CD14-positive monocyte (primary cell): Measurements from ENCODE around the gene PRTFDC1. TPM values are rescaled to one million over a fixed set of nuclear protein-coding genes. Genes with fewer than 3 reads are reported as not detected.

Experiments used
- DNase-seq, 3 donors: peaks; one replicate each; pipeline ENCODE4 v3.0.0-alpha.2; 2011 to 2022
- H2AFZ ChIP-seq: 2 replicates; pipeline ENCODE4 v1.6.0; 2012; ENCODE audit warnings: mild to moderate bottlenecking, low read depth, low read length, inconsistent platforms; ENCODE audit not compliant: insufficient read depth, poor library complexity, severe bottlenecking
- H3K27ac ChIP-seq, 2 donors: 1 replicate in 1 of 2; 2 replicates in 1 of 2; pipeline ENCODE4 v1.5.1; 2012 to 2013; ENCODE audit warnings: low read length in 2 of 2, control low read depth in 1 of 2, inconsistent platforms in 1 of 2, low read depth in 1 of 2, mild to moderate bottlenecking in 1 of 2
- H3K27me3 ChIP-seq, 2 donors: one replicate each; pipeline versions ENCODE4 v1.6.0 to v1.6.1; 2011 to 2013; ENCODE audit warnings: low read length in 2 of 2; ENCODE audit not compliant: control insufficient read depth in 2 of 2, insufficient read depth in 2 of 2
- H3K36me3 ChIP-seq, 2 donors: replicated peaks in 1 of 2; 1 replicate in 1 of 2; 2 replicates in 1 of 2; pipeline versions ENCODE4 v1.5.1 to v1.6.1; 2012 to 2013; ENCODE audit warnings: low read length in 2 of 2, control low read depth in 1 of 2, inconsistent platforms in 1 of 2, mild to moderate bottlenecking in 1 of 2; ENCODE audit not compliant: insufficient read depth in 2 of 2, control insufficient read depth in 1 of 2
- H3K4me1 ChIP-seq, 2 donors: 1 replicate in 1 of 2; 2 replicates in 1 of 2; pipeline versions ENCODE4 v1.5.1 to v1.6.1; 2012 to 2013; ENCODE audit warnings: low read length in 2 of 2, control low read depth in 1 of 2, inconsistent platforms in 1 of 2, mild to moderate bottlenecking in 1 of 2, moderate library complexity in 1 of 2; ENCODE audit not compliant: insufficient read depth in 2 of 2, control insufficient read depth in 1 of 2
- H3K4me2 ChIP-seq: replicated peaks from 2 replicates; pipeline ENCODE3; 2012; ENCODE audit warnings: low read length, moderate library complexity, mild to moderate bottlenecking; ENCODE audit not compliant: poor library complexity, severe bottlenecking; ENCODE audit errors: extremely low read depth
- H3K4me3 ChIP-seq, 3 experiments: fragments of 200-600 bp in 1 of 3; sonication (generic) in 1 of 3; replicated peaks in 1 of 3; 1 replicate in 2 of 3; 2 replicates in 1 of 3; pipeline ENCODE4 v1.5.1; 2011 to 2013; ENCODE audit warnings: low read length in 3 of 3, mild to moderate bottlenecking in 3 of 3, control low read depth in 2 of 3, low read depth in 2 of 3, inconsistent platforms in 1 of 3, moderate library complexity in 1 of 3
- H3K79me2 ChIP-seq: 2 replicates; pipeline ENCODE4 v1.6.0; 2012; ENCODE audit warnings: mild to moderate bottlenecking, control low read depth, inconsistent platforms, low read length, moderate library complexity; ENCODE audit not compliant: insufficient read depth
- H3K9ac ChIP-seq: 2 replicates; pipeline ENCODE4 v1.6.0; 2017; ENCODE audit warnings: low read length, mild to moderate bottlenecking; ENCODE audit not compliant: insufficient read depth, poor library complexity, severe bottlenecking
- H3K9me3 ChIP-seq, 2 donors: replicated peaks in 1 of 2; 1 replicate in 1 of 2; 2 replicates in 1 of 2; pipeline versions ENCODE4 v1.5.1 to v1.6.1; 2012 to 2013; ENCODE audit warnings: low read length in 2 of 2, control low read depth in 1 of 2; ENCODE audit not compliant: control insufficient read depth in 1 of 2, insufficient read depth in 1 of 2
- H4K20me1 ChIP-seq: 2 replicates; pipeline ENCODE4 v1.6.0; 2012; ENCODE audit warnings: mild to moderate bottlenecking, low read length, control low read depth, moderate library complexity; ENCODE audit not compliant: insufficient read depth
- H3K27ac Mint-ChIP-seq, 7 donors: one replicate each; pipeline ENCODE4 v1.8.0; 2020; ENCODE audit warnings: mild to moderate bottlenecking in 7 of 7, mixed read lengths in 7 of 7, moderate library complexity in 6 of 7, inconsistent platforms in 2 of 7
- H3K27me3 Mint-ChIP-seq, 3 donors: one replicate each; pipeline ENCODE4 v1.8.0; 2021 to 2022; ENCODE audit warnings: low read depth in 3 of 3, mild to moderate bottlenecking in 3 of 3, mixed read lengths in 3 of 3, moderate library complexity in 3 of 3, inconsistent platforms in 1 of 3
- H3K36me3 Mint-ChIP-seq, 2 donors: one replicate each; pipeline ENCODE4 v1.8.0; 2020; ENCODE audit warnings: mixed read lengths in 2 of 2, inconsistent platforms in 1 of 2, mild to moderate bottlenecking in 1 of 2
- H3K4me1 Mint-ChIP-seq: one replicate; pipeline ENCODE4 v1.8.0; 2020; ENCODE audit warnings: mild to moderate bottlenecking, mixed read lengths
- H3K4me3 Mint-ChIP-seq, 2 donors: one replicate each; pipeline ENCODE4 v1.8.0; 2020; ENCODE audit warnings: mild to moderate bottlenecking in 2 of 2, mixed read lengths in 2 of 2, moderate library complexity in 1 of 2
- H3K9me3 Mint-ChIP-seq, 7 donors: one replicate each; pipeline ENCODE4 v1.8.0; 2020 to 2022; ENCODE audit warnings: mixed read lengths in 7 of 7, mild to moderate bottlenecking in 6 of 7, moderate library complexity in 6 of 7, inconsistent platforms in 2 of 7
- WGBS: methylation state at CpG from one replicate; pipeline ENCODE4 v1.1.5; 2013; ENCODE audit warnings: missing lambda C conversion rate; ENCODE audit not compliant: insufficient coverage; 5-methylcytosine and 5-hydroxymethylcytosine counted together
- intact Hi-C, 2 donors: fragments of 100-400 bp; cut with micrococcal nuclease; formaldehyde crosslinking; loops; one replicate each; pipeline versions ENCODE4 v1.15.0 to v1.15.1; 2023
- polyA plus RNA-seq, 3 donors: library from polyadenylated mRNA; depleted of rRNA in 1 of 3; unstranded in 2 of 3; stranded (reverse) in 1 of 3; fragments of 300-500 nt in 2 of 3; fragments of >200 nt in 1 of 3; fragmentation: Illumina TruSeq in 2 of 3; gene quantifications; 1 replicate in 2 of 3; 2 replicates in 1 of 3; pipeline ENCODE4 v1.2.3, GENCODE V29; 2012 to 2021
- TF ChIP-seq, protein P1 (sequence below): fragments of 200-600 bp; IDR thresholded peaks from one replicate; pipeline ENCODE4 v1.8.0; 2022; ENCODE audit warnings: antibody characterized with exemption, mild to moderate bottlenecking

PRTFDC1 gene
- polyA plus RNA-seq, 3 donors = not detected

DNA sequence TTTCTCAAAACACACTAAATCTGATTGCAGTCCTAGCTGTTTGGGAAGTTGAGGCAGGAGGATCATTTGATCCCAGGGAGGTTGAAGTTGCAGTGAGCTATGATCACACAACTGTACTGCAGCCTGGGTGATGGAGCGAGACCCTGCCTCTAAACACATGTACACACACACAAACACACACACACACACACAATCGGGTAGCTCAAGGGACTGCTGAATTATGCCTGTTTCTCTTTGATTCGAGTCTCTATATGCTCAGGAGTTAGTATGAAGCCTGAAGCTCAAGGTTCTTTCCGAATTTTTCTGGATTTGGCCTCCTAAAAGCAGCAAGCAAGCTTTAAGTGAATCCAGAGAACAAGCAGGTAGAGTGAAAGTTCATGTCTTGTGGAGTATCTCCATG is 22.5 kb downstream of the PRTFDC1 start:
- no peak overlapping the region for H3K4me3 Mint-ChIP-seq
- H2AFZ ChIP-seq = no peak overlapping the region
- H3K4me2 ChIP-seq = no peak overlapping the region
- H3K27me3 ChIP-seq = no peaks in the 10 kb centered on the region
- H3K9me3 ChIP-seq = no peaks in the 10 kb centered on the region
- no peaks in the 10 kb centered on the region for H3K79me2 ChIP-seq
- no peaks in the 10 kb centered on the region for H3K36me3 ChIP-seq
- no peak overlapping the region for H3K9ac ChIP-seq
- no peaks in the 10 kb centered on the region for H3K4me1 Mint-ChIP-seq
- H3K36me3 Mint-ChIP-seq = no peaks in the 10 kb centered on the region
- intact Hi-C loops = no loop called here
- H3K4me3 ChIP-seq = no peak overlapping the region
- no peak overlapping the region for H3K27ac Mint-ChIP-seq
- no peak for DNase-seq
- H3K27ac ChIP-seq = no peak overlapping the region
- no peaks in the 10 kb centered on the region for H3K4me1 ChIP-seq
- 100% methylated on average over 3 of the region's 4 CpGs for whole genome bisulfite sequencing
- TF ChIP-seq, protein P1, sequence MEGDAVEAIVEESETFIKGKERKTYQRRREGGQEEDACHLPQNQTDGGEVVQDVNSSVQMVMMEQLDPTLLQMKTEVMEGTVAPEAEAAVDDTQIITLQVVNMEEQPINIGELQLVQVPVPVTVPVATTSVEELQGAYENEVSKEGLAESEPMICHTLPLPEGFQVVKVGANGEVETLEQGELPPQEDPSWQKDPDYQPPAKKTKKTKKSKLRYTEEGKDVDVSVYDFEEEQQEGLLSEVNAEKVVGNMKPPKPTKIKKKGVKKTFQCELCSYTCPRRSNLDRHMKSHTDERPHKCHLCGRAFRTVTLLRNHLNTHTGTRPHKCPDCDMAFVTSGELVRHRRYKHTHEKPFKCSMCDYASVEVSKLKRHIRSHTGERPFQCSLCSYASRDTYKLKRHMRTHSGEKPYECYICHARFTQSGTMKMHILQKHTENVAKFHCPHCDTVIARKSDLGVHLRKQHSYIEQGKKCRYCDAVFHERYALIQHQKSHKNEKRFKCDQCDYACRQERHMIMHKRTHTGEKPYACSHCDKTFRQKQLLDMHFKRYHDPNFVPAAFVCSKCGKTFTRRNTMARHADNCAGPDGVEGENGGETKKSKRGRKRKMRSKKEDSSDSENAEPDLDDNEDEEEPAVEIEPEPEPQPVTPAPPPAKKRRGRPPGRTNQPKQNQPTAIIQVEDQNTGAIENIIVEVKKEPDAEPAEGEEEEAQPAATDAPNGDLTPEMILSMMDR = no peak
- peaks cover 0 to 2% (median 0%) of the 10 kb centered on the region in 7 donors for H3K9me3 Mint-ChIP-seq
- H3K27me3 Mint-ChIP-seq = no peaks in the 10 kb centered on the region
- no peaks in the 10 kb centered on the region for H4K20me1 ChIP-seq

DNA sequence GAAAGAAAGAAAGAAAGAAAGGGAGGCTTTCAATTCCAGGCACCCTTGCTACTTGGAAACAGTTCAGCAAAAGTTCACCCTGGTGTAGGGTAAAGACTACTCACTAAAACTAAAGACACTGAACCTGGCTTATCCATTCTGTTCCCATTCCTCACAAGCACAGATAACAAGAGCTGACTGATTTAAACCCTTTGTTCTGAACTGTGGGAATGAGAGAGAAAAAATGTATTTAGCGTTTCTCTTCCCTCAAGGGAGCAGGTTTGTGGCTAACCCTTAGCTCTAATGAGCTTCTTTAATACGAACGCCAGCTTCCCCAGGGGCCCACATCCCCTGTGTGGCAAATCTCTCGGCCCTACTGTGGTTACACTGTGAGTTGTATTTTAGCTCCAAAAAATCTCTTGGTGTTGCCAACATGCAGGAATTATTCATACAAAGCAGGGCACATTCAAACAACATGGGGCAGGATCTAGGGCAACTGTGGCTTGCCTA is 23.3 kb downstream of the PRTFDC1 start:
- H3K4me1 ChIP-seq = no peaks in the 10 kb centered on the region
- intact Hi-C loops = no loop called here
- H3K9ac ChIP-seq = no peak overlapping the region
- no peaks in the 10 kb centered on the region for H3K27me3 ChIP-seq
- no peaks in the 10 kb centered on the region for H3K36me3 ChIP-seq
- H3K4me2 ChIP-seq = no peak overlapping the region
- no peak overlapping the region for H2AFZ ChIP-seq
- H3K79me2 ChIP-seq = no peaks in the 10 kb centered on the region
- WGBS = no CpG with 5 or more reads among the region's 4 CpGs
- H4K20me1 ChIP-seq = no peaks in the 10 kb centered on the region
- H3K9me3 ChIP-seq = no peaks in the 10 kb centered on the region
- H3K4me3 ChIP-seq = no peak overlapping the region
- H3K27me3 Mint-ChIP-seq = no peaks in the 10 kb centered on the region
- H3K9me3 Mint-ChIP-seq = peaks cover 0 to 9% (median 1%) of the 10 kb centered on the region in 7 donors
- H3K27ac Mint-ChIP-seq = no peak overlapping the region
- no peaks in the 10 kb centered on the region for H3K36me3 Mint-ChIP-seq
- H3K4me1 Mint-ChIP-seq = no peaks in the 10 kb centered on the region
- DNase-seq = no peak
- TF ChIP-seq, protein P1 = no peak
- no peak overlapping the region for H3K4me3 Mint-ChIP-seq
- no peak overlapping the region for H3K27ac ChIP-seq
